HepG2 (cell line): ENCODE results near the gene SLC2A13.

Experiments
- CBX2 ChIP-seq, 2 experiments: fragments of 200-600 bp in 1 of 2; sonication (generic); formaldehyde crosslinking in 1 of 2; IDR thresholded peaks; 2 replicates each; pipeline versions ENCODE4 v1.7.0 to v1.8.1; 2018 to 2022; ENCODE audit warnings: low read depth in 2 of 2, low read length in 1 of 2, mild to moderate bottlenecking in 1 of 2, missing genetic modification reagents in 1 of 2
- CTCF ChIP-seq: sonication (generic); formaldehyde crosslinking; IDR thresholded peaks from 2 replicates; pipeline ENCODE4 v1.5.0; 2020; ENCODE audit warnings: mild to moderate bottlenecking, missing genetic modification reagents, moderate library complexity
- EZH2 ChIP-seq: conservative IDR thresholded peaks from 2 replicates; pipeline ENCODE4 v1.6.1; 2012; ENCODE audit warnings: mild to moderate bottlenecking, low read depth, low read length, moderate library complexity
- HMGA1 ChIP-seq: sonication (generic); formaldehyde crosslinking; conservative IDR thresholded peaks from 2 replicates; pipeline ENCODE4 v1.4.0; 2020; ENCODE audit warnings: missing genetic modification reagents
- JUNB ChIP-seq: sonication (generic); formaldehyde crosslinking; IDR thresholded peaks from 2 replicates; pipeline ENCODE4 v1.8.0; 2022; ENCODE audit warnings: missing genetic modification reagents, mild to moderate bottlenecking, borderline replicate concordance
- MAFK ChIP-seq, 2 experiments: IDR thresholded peaks in 1 of 2; conservative IDR thresholded peaks in 1 of 2; 2 replicates each; pipeline ENCODE4 v1.6.1; 2011; ENCODE audit warnings: improper control_type of control experiment in 2 of 2, low read length in 2 of 2
- NBN ChIP-seq: fragments of 450-650 bp; conservative IDR thresholded peaks from 2 replicates; pipeline ENCODE4 v1.6.1; 2017
- RAD21 ChIP-seq: fragments of 450-650 bp; formaldehyde crosslinking; IDR thresholded peaks from 2 replicates; pipeline ENCODE4 v1.5.0; 2020; ENCODE audit warnings: mild to moderate bottlenecking
- SP140L ChIP-seq: sonication (generic); formaldehyde crosslinking; IDR thresholded peaks from 2 replicates; pipeline ENCODE4 v1.4.0; 2020; ENCODE audit warnings: missing genetic modification reagents, borderline replicate concordance
- SRF ChIP-seq: IDR thresholded peaks from 2 replicates; pipeline ENCODE4 v1.6.1; 2011; ENCODE audit warnings: mild to moderate bottlenecking, low read depth, low read length, moderate library complexity
- ZNF546 ChIP-seq: sonication (generic); formaldehyde crosslinking; conservative IDR thresholded peaks from 2 replicates; pipeline ENCODE4 v1.8.1; 2023; ENCODE audit warnings: mild to moderate bottlenecking, missing genetic modification reagents

- TF ChIP-seq CTCF (CRISPR knock-in tag) (no peak), MAFK (conservative IDR thresholded peaks at IDR 0.05 in 1 of 2, IDR thresholded peaks at IDR 0.05 in 1 of 2; ENCODE audit: low read length in 2 of 2) (no peak), ZNF546 (CRISPR knock-in tag) (no peak), SRF (no peak), SP140L (CRISPR knock-in tag) (no peak), EZH2 (no peak), NBN (no peak), CBX2 (IDR thresholded peaks at IDR 0.05; ENCODE audit: low read depth, low read length) (no peak), CBX2 (CRISPR knock-in tag; IDR thresholded peaks at IDR 0.05; ENCODE audit: low read depth) (no peak), RAD21 (no peak), HMGA1 (CRISPR knock-in tag) (no peak), JUNB (CRISPR knock-in tag) (no peak)
Observed at GRCh38 chr12:39937119-39937518, 168.8 kb downstream of the SLC2A13 start.
